GM12878 (cell line): ENCODE results near the gene VKORC1. TPM values are rescaled to one million over a fixed set of nuclear protein-coding genes. Genes with fewer than 3 reads are reported as not detected.

ENCODE experiments used
- ATAC-seq: fragments of 200-7000 bp; cut with Tn5 transposase; 3 replicates; pipeline ENCODE4 v1.9.1; 2020; ENCODE audit warnings: mild to moderate bottlenecking, moderate library complexity
- BruUV-seq: library from RNA; stranded (reverse); fragments of 400-500 nt; replicated peaks from 2 replicates; lab custom pipeline; 2021; lab: Mats Ljungman, UMichigan
- CTCF ChIA-PET: fragments of 300-600 bp; sonication (Branson Sonifier 250); formaldehyde crosslinking; extraction: SDS; loops from one replicate; lab custom pipeline; 2021; ENCODE audit warnings: inconsistent platforms; lab: Yijun Ruan, JAX
- POLR2A ChIA-PET: fragments of 350-600 bp; formaldehyde crosslinking; extraction: SDS; loops from one replicate; lab custom pipeline; 2021; ENCODE audit warnings: inconsistent platforms; lab: Charles Lee
- RAD21 ChIA-PET: fragments of 300-600 bp; sonication (Branson Sonifier 250); formaldehyde crosslinking; loops from one replicate; lab custom pipeline; 2023; ENCODE audit warnings: antibody characterized with exemption; ENCODE audit not compliant: unreplicated experiment; lab: Charles Lee
- SMC1A ChIA-PET: fragments of 300-600 bp; sonication (Branson Sonifier 250); formaldehyde crosslinking; loops from one replicate; lab custom pipeline; 2023; ENCODE audit not compliant: unreplicated experiment, uncharacterized antibody; lab: Charles Lee
- DNase-seq: peaks from one replicate; pipeline ENCODE4 v3.0.0-alpha.2; 2011; ENCODE audit warnings: low read depth, low spot score
- FAIRE-seq: peaks from 3 replicates; lab custom pipeline; 2011; peaks lifted over from hg19 to GRCh38; lab: Jason Lieb, UNC
- H2AFZ ChIP-seq: 2 replicates; pipeline ENCODE4 v1.6.0; 2011; ENCODE audit warnings: low read depth, low read length, control low read depth; ENCODE audit not compliant: control insufficient read depth
- H3K27ac ChIP-seq: 2 replicates; pipeline ENCODE4 v1.5.1; 2011; ENCODE audit warnings: control low read depth; ENCODE audit not compliant: control insufficient read depth, insufficient read depth
- H3K27me3 ChIP-seq, 2 experiments: replicated peaks in 1 of 2; 2 replicates each; pipeline versions ENCODE4 v1.6.0 to v1.6.1; 2011; ENCODE audit warnings: low read length in 1 of 2; ENCODE audit not compliant: control insufficient read depth in 2 of 2, insufficient read depth in 2 of 2
- H3K36me3 ChIP-seq, 2 experiments: 2 replicates each; pipeline ENCODE4 v1.5.1; 2011; ENCODE audit warnings: low read length in 1 of 2; ENCODE audit not compliant: control insufficient read depth in 2 of 2, insufficient read depth in 2 of 2
- H3K4me1 ChIP-seq: 2 replicates; pipeline ENCODE4 v1.6.1; 2011; ENCODE audit warnings: mild to moderate bottlenecking, low read length, moderate library complexity, mixed read lengths; ENCODE audit not compliant: control insufficient read depth, insufficient read depth
- H3K4me2 ChIP-seq: 2 replicates; pipeline ENCODE4 v1.6.0; 2011; ENCODE audit warnings: control low read depth; ENCODE audit not compliant: control insufficient read depth, insufficient read depth
- H3K4me3 ChIP-seq: fragments of 200-600 bp; sonication (generic); 2 replicates; pipeline ENCODE4 v1.5.1; 2016
- H3K79me2 ChIP-seq: 2 replicates; pipeline ENCODE4 v1.6.0; 2011; ENCODE audit warnings: low read length; ENCODE audit not compliant: control insufficient read depth, insufficient read depth
- H3K9ac ChIP-seq: 2 replicates; pipeline ENCODE4 v1.8.0; 2011; ENCODE audit warnings: low read length, control low read depth, mixed read lengths; ENCODE audit not compliant: control insufficient read depth, insufficient read depth
- H3K9me3 ChIP-seq: replicated peaks from 3 replicates; pipeline ENCODE4 v1.5.1; 2011; ENCODE audit warnings: mild to moderate bottlenecking, low read length; ENCODE audit not compliant: control insufficient read depth, insufficient read depth
- H4K20me1 ChIP-seq: 2 replicates; pipeline ENCODE4 v1.6.0; 2011; ENCODE audit not compliant: control insufficient read depth, insufficient read depth
- ASH2L ChIP-seq: fragments of 300-600, 200-600 bp; sonication (generic); IDR thresholded peaks from 2 replicates; pipeline ENCODE4 v1.6.1; 2017; ENCODE audit warnings: low read depth, mild to moderate bottlenecking, borderline replicate concordance
- BMI1 ChIP-seq: fragments of 450-650 bp; IDR thresholded peaks from 2 replicates; pipeline ENCODE4 v1.6.1; 2016; ENCODE audit warnings: mild to moderate bottlenecking, moderate library complexity, borderline replicate concordance
- ESRRA ChIP-seq: IDR thresholded peaks from 2 replicates; pipeline ENCODE4 v1.6.1; 2012; ENCODE audit warnings: mild to moderate bottlenecking, low read length, improper control_type of control experiment
- GABPA ChIP-seq: IDR thresholded peaks from 2 replicates; pipeline ENCODE4 v1.6.1; 2014; ENCODE audit warnings: antibody characterized with exemption, low read depth, mild to moderate bottlenecking, inconsistent platforms
- JUNB ChIP-seq: IDR thresholded peaks from 2 replicates; pipeline ENCODE4 v1.6.1; 2016; ENCODE audit warnings: antibody characterized with exemption, mild to moderate bottlenecking
- MTA3 ChIP-seq: IDR thresholded peaks from 2 replicates; pipeline ENCODE4 v1.6.1; 2012; ENCODE audit warnings: low read length, inconsistent platforms, borderline replicate concordance
- MXI1 ChIP-seq: fragments of 150-350 bp; IDR thresholded peaks from 2 replicates; pipeline ENCODE4 v1.6.1; 2011; ENCODE audit warnings: low read depth, mild to moderate bottlenecking, inconsistent platforms, low read length, improper control_type of control experiment
- SREBF2 ChIP-seq: IDR thresholded peaks from 2 replicates; pipeline ENCODE4 v1.6.1; 2012; ENCODE audit warnings: mild to moderate bottlenecking, low read length
- ZBTB33 ChIP-seq: fragments of 450-650 bp; IDR thresholded peaks from 2 replicates; pipeline ENCODE4 v1.6.1; 2017; ENCODE audit warnings: mild to moderate bottlenecking
- WGBS: methylation state at CpG from one replicate; pipeline ENCODE4 v1.1.6; 2016; ENCODE audit warnings: low lambda C conversion rate; ENCODE audit not compliant: insufficient replicate concordance, insufficient coverage; ENCODE audit errors: missing lambda C conversion rate; 5-methylcytosine and 5-hydroxymethylcytosine counted together
- in situ Hi-C: fragments of 300-500 bp; cut with MboI; formaldehyde crosslinking; loops from 9 replicates; pipeline ENCODE4 v1.14.3; 2018; ENCODE audit warnings: mixed read lengths
- intact Hi-C: fragments of 100-400 bp; cut with micrococcal nuclease; formaldehyde crosslinking; loops from one replicate; pipeline ENCODE4 v1.14.2; 2022; ENCODE audit not compliant: unreplicated experiment
- polyA plus RNA-seq, 11 experiments: library from polyadenylated mRNA; depleted of rRNA in 4 of 11; unstranded in 6 of 11; stranded (reverse) in 5 of 11; fragments of >200 nt; fragmentation: Nextera tagmentation in 4 of 11; fragmentation: Illumina TruSeq in 1 of 11; extraction: Ambion mirVana in 4 of 11; extraction: Trizol in 1 of 11; gene quantifications; 1 replicate in 1 of 11; 2 replicates in 10 of 11; pipeline versions ENCODE4 v1.2.1 to v1.2.3, GENCODE V29; 2011 to 2016; ENCODE audit warnings: inconsistent platforms in 2 of 11, missing spikeins in 2 of 11, low read depth in 1 of 11
- total RNA-seq, 4 experiments: library from RNA; depleted of rRNA in 3 of 4; stranded (reverse); fragments of >200 nt in 3 of 4; fragmentation: Illumina TruSeq in 1 of 4; extraction: Trizol in 1 of 4; gene quantifications; 2 replicates each; pipeline versions ENCODE4 v1.2.1 to v1.2.3, GENCODE V29; 2013 to 2021

Gene VKORC1
- total and polyA plus RNA-seq, 10 of the 15 experiments (the other 5 are each of a cell fraction or from before 2014, with no cell fraction given) = 19.8 to 140 (median 57.7) TPM

GRCh38 chr16:31080035-31080629, 14.5 kb downstream of the VKORC1 start:
- CTCF ChIA-PET = no interaction called here
- intact Hi-C loops = no loop called here
- no peak overlapping the region for H3K4me2 ChIP-seq
- H3K9ac ChIP-seq = no peak overlapping the region
- H4K20me1 ChIP-seq = no peaks in the 10 kb centered on the region; the same call in 1 of the 2 replicates
- ATAC-seq (no peak), DNase-seq (no peak), FAIRE-seq (no peak)
- 97% methylated on average over 40 of the region's 40 CpGs for WGBS
- BruUV-seq = no TSS peak
- SMC1A ChIA-PET = no interaction called here
- H2AFZ ChIP-seq = no peak overlapping the region
- no peaks in the 10 kb centered on the region; the same call in 1 of the 2 replicates for H3K4me1 ChIP-seq
- in situ Hi-C loops = no loop called here
- POLR2A ChIA-PET = no interaction called here
- TF ChIP-seq ESRRA = no peak
- no peak for TF ChIP-seq MTA3
- no peak for TF ChIP-seq MXI1
- no peak for TF ChIP-seq ZBTB33
- TF ChIP-seq ASH2L = no peak
- no peak for TF ChIP-seq JUNB
- TF ChIP-seq SREBF2 = no peak
- TF ChIP-seq BMI1 = no peak
- no peak for TF ChIP-seq GABPA
- peaks cover 8% of the 10 kb centered on the region for H3K79me2 ChIP-seq
- RAD21 ChIA-PET = no interaction called here
- no peaks in the 10 kb centered on the region for H3K27me3 ChIP-seq
- no peaks in the 10 kb centered on the region for H3K9me3 ChIP-seq
- H3K36me3 ChIP-seq = peaks cover 8 to 14% of the 10 kb centered on the region in 2 experiments; a peak in 3 of 4 replicates
- H3K27ac ChIP-seq = no peak overlapping the region
- no peak overlapping the region for H3K4me3 ChIP-seq
